ENCODE results near the gene TSPYL2.

GRCh38 chrX:53050841-53051240 is 31.3 kb upstream of the TSPYL2 start:
- TF ChIP-seq CTCF (IDR thresholded peaks at IDR 0.05) (no peak), EZH2 (IDR thresholded peaks at IDR 0.05; ENCODE audit: borderline replicate concordance, insufficient read depth, low read depth, low read length, poor library complexity, severe bottlenecking) (no peak)
